Panc1 (cell line): ENCODE results near the gene PCLO. TPM values are rescaled to one million over a fixed set of nuclear protein-coding genes. Genes with fewer than 3 reads are reported as not detected.
"Not testable (repeated sequence)": the region's sequence is repeated elsewhere in the genome, so short reads cannot be mapped to it uniquely, and the experiment has no call there.

Source experiments
- ATAC-seq: fragments of 200-7000 bp; cut with Tn5 transposase; 2 replicates; pipeline ENCODE4 v1.9.1; 2020; ENCODE audit warnings: mild to moderate bottlenecking, moderate library complexity
- BruUV-seq: library from RNA; stranded (reverse); fragments of 400-500 nt; replicated peaks from 2 replicates; lab custom pipeline; 2021; lab: Mats Ljungman, UMichigan
- CTCF ChIA-PET: fragments of 300-600 bp; sonication (Branson Sonifier 250); formaldehyde crosslinking; loops from one replicate; lab custom pipeline; 2022; ENCODE audit warnings: antibody characterized with exemption; lab: Charles Lee
- POLR2A ChIA-PET: fragments of 300-600 bp; sonication (Branson Sonifier 250); formaldehyde crosslinking; loops from one replicate; lab custom pipeline; 2022; ENCODE audit warnings: antibody characterized with exemption; lab: Charles Lee
- DNase-seq: peaks from one replicate; pipeline ENCODE4 v3.0.0-alpha.2; 2010; ENCODE audit warnings: low read depth, low spot score
- H3K27ac ChIP-seq: 2 replicates; pipeline ENCODE4 v1.5.1; 2011; ENCODE audit warnings: mild to moderate bottlenecking, low read length, inconsistent platforms
- H3K27me3 ChIP-seq: fragments of 200-500 bp; sonication (Bioruptor generic); 2 replicates; pipeline ENCODE4 v1.6.0; 2014; ENCODE audit warnings: low read length, inconsistent platforms; ENCODE audit not compliant: control insufficient read depth, insufficient read depth
- H3K36me3 ChIP-seq: fragments of 200-500 bp; sonication (Bioruptor generic); 2 replicates; pipeline ENCODE4 v1.5.1; 2014; ENCODE audit warnings: inconsistent platforms, mild to moderate bottlenecking, low read length, moderate library complexity; ENCODE audit not compliant: control insufficient read depth, insufficient read depth
- H3K4me1 ChIP-seq: 2 replicates; pipeline ENCODE4 v1.5.1; 2011; ENCODE audit warnings: inconsistent platforms, mild to moderate bottlenecking, low read length, moderate library complexity; ENCODE audit not compliant: control insufficient read depth, insufficient read depth
- H3K4me3 ChIP-seq, 2 experiments: 2 replicates each; pipeline ENCODE4 v1.5.1; 2011 to 2012; ENCODE audit warnings: low read depth in 2 of 2, low read length in 2 of 2, mild to moderate bottlenecking in 2 of 2, inconsistent platforms in 1 of 2, moderate library complexity in 1 of 2
- H3K9me3 ChIP-seq: fragments of 200-500 bp; sonication (Bioruptor generic); 2 replicates; pipeline ENCODE4 v1.5.1; 2014; ENCODE audit warnings: low read depth, mild to moderate bottlenecking, inconsistent platforms, low read length, moderate library complexity; ENCODE audit not compliant: control insufficient read depth, insufficient read depth
- CTCF ChIP-seq: fragments of 450-650 bp; IDR thresholded peaks from 2 replicates; pipeline ENCODE4 v1.5.1; 2017; ENCODE audit warnings: mild to moderate bottlenecking
- POLR2AphosphoS5 ChIP-seq: IDR thresholded peaks from 2 replicates; pipeline ENCODE4 v1.6.1; 2012; ENCODE audit warnings: mild to moderate bottlenecking, low read depth, low read length, moderate library complexity
- REST ChIP-seq, 2 experiments: IDR thresholded peaks; 2 replicates each; pipeline ENCODE4 v1.6.1; 2011 to 2012; ENCODE audit warnings: low read depth in 2 of 2, control low read depth in 1 of 2, low read length in 1 of 2, mild to moderate bottlenecking in 1 of 2, moderate library complexity in 1 of 2; ENCODE audit not compliant: insufficient read depth in 1 of 2
- SIN3A ChIP-seq: IDR thresholded peaks from 2 replicates; pipeline ENCODE4 v1.6.1; 2012; ENCODE audit warnings: low read depth, mild to moderate bottlenecking, low read length, moderate library complexity, borderline replicate concordance; ENCODE audit not compliant: insufficient read depth
- TCF7L2 ChIP-seq: IDR thresholded peaks from 2 replicates; pipeline ENCODE4 v1.6.1; 2011; ENCODE audit warnings: mild to moderate bottlenecking, low read depth, low read length, inconsistent platforms
- in situ Hi-C: cut with HindIII; loops from 2 replicates; pipeline ENCODE4 v1.10.0; 2016; ENCODE audit warnings: low sequenced_read_pairs, low pct_unique_long_range_greater_than_20kb
- intact Hi-C: fragments of 100-400 bp; cut with micrococcal nuclease; formaldehyde crosslinking; loops from one replicate; pipeline ENCODE4 v1.10.0; 2022; ENCODE audit not compliant: unreplicated experiment
- total RNA-seq: library from RNA; stranded (reverse); gene quantifications from one replicate; pipeline ENCODE4 v1.2.1, GENCODE V29; 2021; ENCODE audit not compliant: unreplicated experiment

The PCLO gene
- total RNA-seq, 1 experiment from 2014 or later, result 1.1 TPM

- Histone ChIP-seq H3K27me3 (no peaks in the 10 kb centered on the region), H3K4me1 (no peaks in the 10 kb centered on the region), H3K4me3 (no peak overlapping the region), H3K9me3 (no peaks in the 10 kb centered on the region), H3K27ac (no peak overlapping the region), H3K36me3 (no peaks in the 10 kb centered on the region)
- ChIA-PET CTCF (no interaction called here), POLR2A (no interaction called here)
- in situ Hi-C loops (no loop called here), intact Hi-C loops (no loop called here)
- no peak for TF ChIP-seq SIN3A
- no peak for TF ChIP-seq REST (IDR thresholded peaks at IDR 0.05; ENCODE audit: insufficient read depth in 1 of 2, low read depth in 2 of 2, low read length in 1 of 2)
- DNase-seq, result no peak
- ATAC-seq, result no peak
- no TSS peak for BruUV-seq
These were observed 66.6 kb downstream of the PCLO start for GRCh38 chr7:83096065-83096580.

- intact Hi-C loops, result no loop called here
- POLR2A ChIA-PET, result no interaction called here
These were observed 77.4 kb downstream of the PCLO start for GRCh38 chr7:83085299-83085698.

GRCh38 chr7:83079879-83080278 lies 82.8 kb downstream of the PCLO start:
- CTCF ChIA-PET, H3K27ac ChIP-seq, H3K4me3 ChIP-seq, H3K9me3 ChIP-seq, intact Hi-C loops, BruUV-seq, POLR2A ChIA-PET, in situ Hi-C loops, H3K27me3 ChIP-seq, H3K36me3 ChIP-seq, DNase-seq, H3K4me1 ChIP-seq, ATAC-seq: not testable (repeated sequence)

More at GRCh38 chr7:83085299-83085698, 77.4 kb downstream of the PCLO start:
- in situ Hi-C loops, result no loop called here
- DNase-seq, result no peak
- BruUV-seq, result no TSS peak
- Histone ChIP-seq H3K4me1 (no peaks in the 10 kb centered on the region), H3K36me3 (no peaks in the 10 kb centered on the region), H3K27ac (no peak overlapping the region), H3K27me3 (no peaks in the 10 kb centered on the region), H3K4me3 (no peak overlapping the region), H3K9me3 (no peaks in the 10 kb centered on the region)
- CTCF ChIA-PET, result no interaction called here
- no peak for ATAC-seq
- TF ChIP-seq TCF7L2, result no peak

- DNase-seq (no peak), ATAC-seq (no peak)
- intact Hi-C loops, result no loop called here
- Histone ChIP-seq H3K27ac (no peak overlapping the region), H3K27me3 (no peaks in the 10 kb centered on the region), H3K36me3 (no peaks in the 10 kb centered on the region), H3K4me3 (no peak overlapping the region), H3K9me3 (no peaks in the 10 kb centered on the region), H3K4me1 (no peaks in the 10 kb centered on the region)
- ChIA-PET CTCF (no interaction called here), POLR2A (no interaction called here)
- in situ Hi-C loops, result no loop called here
- no TSS peak for BruUV-seq
- TF ChIP-seq SIN3A, result no peak
- no peak for TF ChIP-seq CTCF
- TF ChIP-seq POLR2AphosphoS5, result no peak
- TF ChIP-seq REST (IDR thresholded peaks at IDR 0.05; ENCODE audit: insufficient read depth in 1 of 2, low read depth in 2 of 2, low read length in 1 of 2), result no peak
These were observed 85.4 kb downstream of the PCLO start for GRCh38 chr7:83077328-83077727.
